SK-N-SH (cell line): ENCODE measurements around the gene NDUFB11. TPM values are rescaled to one million over a fixed set of nuclear protein-coding genes. Genes with fewer than 3 reads are reported as not detected.

Experiments
- CTCF ChIA-PET: fragments of 300-600, 350-600 bp; formaldehyde crosslinking; extraction: SDS; loops from one replicate; lab custom pipeline; 2021; lab: Yijun Ruan, JAX
- POLR2A ChIA-PET: fragments of 350-600 bp; sonication (Branson Sonifier 250); formaldehyde crosslinking; extraction: SDS; loops from one replicate; lab custom pipeline; 2020; ENCODE audit warnings: antibody characterized with exemption, inconsistent platforms; lab: Yijun Ruan, JAX
- DNase-seq: peaks from one replicate; pipeline ENCODE4 v3.0.0; 2012
- H2AFZ ChIP-seq: fragments of 200-600 bp; sonication (generic); 2 replicates; pipeline ENCODE4 v1.8.1; 2016; ENCODE audit warnings: antibody characterized with exemption, mild to moderate bottlenecking, low read depth
- H3F3A ChIP-seq: fragments of 200-600 bp; sonication (generic); replicated peaks from 2 replicates; pipeline ENCODE3; 2016; ENCODE audit warnings: antibody characterized with exemption, mild to moderate bottlenecking; ENCODE audit not compliant: insufficient read depth
- H3K27ac ChIP-seq, 2 experiments: fragments of 200-500 bp in 1 of 2; fragments of 200-600 bp in 1 of 2; sonication (Bioruptor generic) in 1 of 2; sonication (generic), shearing (Covaris generic) in 1 of 2; 2 replicates each; pipeline versions ENCODE4 v1.5.1 to v1.6.1; 2014 to 2016; ENCODE audit warnings: low read depth in 2 of 2, inconsistent platforms in 1 of 2, low read length in 1 of 2, mild to moderate bottlenecking in 1 of 2, mixed read lengths in 1 of 2
- H3K27me3 ChIP-seq: fragments of 200-600 bp; sonication (generic), shearing (Covaris generic); 2 replicates; pipeline ENCODE4 v1.6.1; 2016; ENCODE audit warnings: mixed run types; ENCODE audit not compliant: insufficient read depth
- H3K36me3 ChIP-seq, 2 experiments: fragments of 200-500 bp in 1 of 2; fragments of 200-600 bp in 1 of 2; sonication (Bioruptor generic) in 1 of 2; sonication (generic) in 1 of 2; replicated peaks in 1 of 2; 2 replicates each; pipeline versions ENCODE3 to v1.5.1; 2014 to 2016; ENCODE audit warnings: low read length in 1 of 2, mild to moderate bottlenecking in 1 of 2; ENCODE audit not compliant: insufficient read depth in 2 of 2, control insufficient read depth in 1 of 2
- H3K4me1 ChIP-seq, 2 experiments: fragments of 200-500 bp in 1 of 2; fragments of 200-600 bp in 1 of 2; sonication (Bioruptor generic) in 1 of 2; sonication (generic), shearing (Covaris generic) in 1 of 2; 2 replicates each; pipeline versions ENCODE4 v1.5.1 to v1.6.1; 2014 to 2016; ENCODE audit warnings: low read depth in 1 of 2, low read length in 1 of 2, mixed run types in 1 of 2; ENCODE audit not compliant: insufficient read depth in 2 of 2, control insufficient read depth in 1 of 2
- H3K4me2 ChIP-seq: fragments of 200-600 bp; sonication (generic), shearing (Covaris generic); 2 replicates; pipeline ENCODE4 v1.6.1; 2017; ENCODE audit warnings: mixed run types
- H3K4me3 ChIP-seq, 2 experiments: fragments of 200-500 bp in 1 of 2; fragments of 200-600 bp in 1 of 2; sonication (Bioruptor generic) in 1 of 2; sonication (generic), shearing (Covaris generic) in 1 of 2; 2 replicates each; pipeline versions ENCODE4 v1.5.1 to v1.8.1; 2014 to 2016; ENCODE audit warnings: low read depth in 2 of 2, inconsistent platforms in 1 of 2, low read length in 1 of 2, mild to moderate bottlenecking in 1 of 2, mixed read lengths in 1 of 2, moderate library complexity in 1 of 2
- H3K79me2 ChIP-seq: fragments of 200-600 bp; sonication (generic); 2 replicates; pipeline ENCODE4 v1.8.1; 2017; ENCODE audit warnings: mild to moderate bottlenecking; ENCODE audit not compliant: insufficient read depth
- H3K9ac ChIP-seq: fragments of 200-600 bp; sonication (generic); 2 replicates; pipeline ENCODE4 v1.6.1; 2017; ENCODE audit warnings: mixed run types
- H3K9me2 ChIP-seq: fragments of 200-600 bp; sonication (generic); 2 replicates; pipeline ENCODE4 v1.6.1; 2017; ENCODE audit warnings: mixed run types
- H3K9me3 ChIP-seq: fragments of 200-600 bp; sonication (generic); 2 replicates; pipeline ENCODE4 v1.6.1; 2017; ENCODE audit warnings: mixed run types, mild to moderate bottlenecking, moderate library complexity
- H4K20me1 ChIP-seq: fragments of 200-600 bp; sonication (generic); 2 replicates; pipeline ENCODE4 v1.6.1; 2017; ENCODE audit warnings: mild to moderate bottlenecking, mixed run types; ENCODE audit not compliant: insufficient read depth
- CHD2 ChIP-seq: fragments of 150-350 bp; IDR thresholded peaks from 2 replicates; pipeline ENCODE4 v1.6.1; 2018; ENCODE audit warnings: low read length; ENCODE audit not compliant: partially characterized antibody
- MEF2A ChIP-seq: IDR thresholded peaks from 2 replicates; pipeline ENCODE4 v1.4.0; 2012; ENCODE audit warnings: low read depth, borderline replicate concordance
- POLR2AphosphoS5 ChIP-seq: IDR thresholded peaks from 2 replicates; pipeline ENCODE4 v1.6.1; 2012; ENCODE audit warnings: low read depth, low read length
- RAD21 ChIP-seq: IDR thresholded peaks from 2 replicates; pipeline ENCODE4 v1.6.1; 2012; ENCODE audit warnings: mild to moderate bottlenecking, low read length
- RCOR1 ChIP-seq: fragments of 150-350 bp; IDR thresholded peaks from 2 replicates; pipeline ENCODE4 v1.6.1; 2017; ENCODE audit warnings: antibody characterized with exemption, low read length
- RFX5 ChIP-seq: IDR thresholded peaks from 2 replicates; pipeline ENCODE4 v1.6.1; 2012; ENCODE audit warnings: mild to moderate bottlenecking, improper control_type of control experiment, low read length
- SIN3A ChIP-seq: IDR thresholded peaks from 2 replicates; pipeline ENCODE4 v1.6.1; 2012; ENCODE audit warnings: low read depth, mild to moderate bottlenecking, low read length, moderate library complexity, borderline replicate concordance
- SMC3 ChIP-seq: IDR thresholded peaks from 2 replicates; pipeline ENCODE4 v1.6.1; 2012; ENCODE audit warnings: low read depth, low read length, improper control_type of control experiment
- TCF12 ChIP-seq: IDR thresholded peaks from 2 replicates; pipeline ENCODE4 v1.4.0; 2012
- TEAD4 ChIP-seq: IDR thresholded peaks from 2 replicates; pipeline ENCODE4 v1.4.0; 2012; ENCODE audit warnings: mild to moderate bottlenecking, borderline replicate concordance; ENCODE audit not compliant: insufficient read depth
- YY1 ChIP-seq: IDR thresholded peaks from 2 replicates; pipeline ENCODE4 v1.4.0; 2012; ENCODE audit warnings: low read depth, mild to moderate bottlenecking
- WGBS: methylation state at CpG from one replicate; pipeline ENCODE4 v1.1.6; 2017; ENCODE audit warnings: low lambda C conversion rate; 5-methylcytosine and 5-hydroxymethylcytosine counted together
- polyA plus RNA-seq, 3 experiments: library from polyadenylated mRNA; depleted of rRNA; stranded (reverse); fragments of >200 nt; gene quantifications; 2 replicates each; pipeline ENCODE4 v1.2.3, GENCODE V29; 2012
- TF ChIP-seq, protein P1 (sequence below): IDR thresholded peaks from 2 replicates; pipeline ENCODE4 v1.4.0; 2012; ENCODE audit warnings: low read depth, borderline replicate concordance
- TF ChIP-seq, protein P2 (sequence below): IDR thresholded peaks from 2 replicates; pipeline ENCODE4 v1.4.0; 2012; ENCODE audit warnings: low read depth
- TF ChIP-seq, protein P3 (sequence below): IDR thresholded peaks from 2 replicates; pipeline ENCODE4 v1.4.0; 2012; ENCODE audit warnings: low read depth, borderline replicate concordance
- TF ChIP-seq, protein P4 (sequence below): fragments of 150-350 bp; IDR thresholded peaks from 2 replicates; pipeline ENCODE4 v1.6.1; 2016; ENCODE audit warnings: mild to moderate bottlenecking, low read depth, low read length
- TF ChIP-seq, protein P5 (sequence below): fragments of 200-600 bp; sonication (generic); IDR thresholded peaks from 2 replicates; pipeline ENCODE4 v1.6.1; 2017; ENCODE audit warnings: antibody characterized with exemption, mild to moderate bottlenecking, moderate library complexity

The NDUFB11 gene
- polyA plus RNA-seq, 1 of the 3 experiments (the other 2 are of a cell fraction) = 107 TPM

DNA sequence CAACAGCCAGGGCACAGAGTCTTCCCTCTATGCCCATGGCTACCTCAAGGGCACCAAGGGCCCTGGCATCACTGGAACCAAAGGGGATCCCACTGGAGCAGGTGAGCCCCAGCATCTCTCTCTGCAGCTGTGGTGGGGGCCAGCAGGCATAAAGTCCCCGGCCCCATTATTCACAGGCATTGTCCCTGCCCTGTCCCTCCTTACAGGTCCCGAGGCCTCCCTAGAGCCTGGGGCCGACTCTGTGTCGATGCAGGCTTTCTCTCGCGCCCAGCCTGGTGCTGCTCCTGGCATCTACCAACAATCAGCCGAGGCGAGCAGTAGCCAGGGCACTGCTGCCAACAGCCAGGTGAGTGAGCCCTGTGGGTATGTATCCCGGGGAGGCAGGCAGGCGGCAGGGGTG, 36.8 kb upstream of the NDUFB11 start:
- CTCF ChIA-PET = interaction anchor here (1.0 kb wide), 1 partner anchor 342 kb away, joined by 3 read pairs; no protein-coding TSS in a partner anchor
- H3K27me3 ChIP-seq = peaks cover 38% of the 10 kb centered on the region; the same call in 1 of the 2 replicates
- WGBS = 62% methylated on average over 4 of the region's 10 CpGs
- H3K4me1 ChIP-seq = no peaks in the 10 kb centered on the region
- H3K27ac ChIP-seq = no peak overlapping the region
- H3K9me2 ChIP-seq = no peaks in the 10 kb centered on the region
- TF ChIP-seq, protein P1, sequence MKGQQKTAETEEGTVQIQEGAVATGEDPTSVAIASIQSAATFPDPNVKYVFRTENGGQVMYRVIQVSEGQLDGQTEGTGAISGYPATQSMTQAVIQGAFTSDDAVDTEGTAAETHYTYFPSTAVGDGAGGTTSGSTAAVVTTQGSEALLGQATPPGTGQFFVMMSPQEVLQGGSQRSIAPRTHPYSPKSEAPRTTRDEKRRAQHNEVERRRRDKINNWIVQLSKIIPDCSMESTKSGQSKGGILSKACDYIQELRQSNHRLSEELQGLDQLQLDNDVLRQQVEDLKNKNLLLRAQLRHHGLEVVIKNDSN = no peak
- TF ChIP-seq, protein P2, sequence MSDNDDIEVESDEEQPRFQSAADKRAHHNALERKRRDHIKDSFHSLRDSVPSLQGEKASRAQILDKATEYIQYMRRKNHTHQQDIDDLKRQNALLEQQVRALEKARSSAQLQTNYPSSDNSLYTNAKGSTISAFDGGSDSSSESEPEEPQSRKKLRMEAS = no peak
- no peak for TF ChIP-seq CHD2
- TF ChIP-seq MEF2A = no peak
- TF ChIP-seq TEAD4 = no peak
- TF ChIP-seq SMC3 = no peak
- TF ChIP-seq, protein P3, sequence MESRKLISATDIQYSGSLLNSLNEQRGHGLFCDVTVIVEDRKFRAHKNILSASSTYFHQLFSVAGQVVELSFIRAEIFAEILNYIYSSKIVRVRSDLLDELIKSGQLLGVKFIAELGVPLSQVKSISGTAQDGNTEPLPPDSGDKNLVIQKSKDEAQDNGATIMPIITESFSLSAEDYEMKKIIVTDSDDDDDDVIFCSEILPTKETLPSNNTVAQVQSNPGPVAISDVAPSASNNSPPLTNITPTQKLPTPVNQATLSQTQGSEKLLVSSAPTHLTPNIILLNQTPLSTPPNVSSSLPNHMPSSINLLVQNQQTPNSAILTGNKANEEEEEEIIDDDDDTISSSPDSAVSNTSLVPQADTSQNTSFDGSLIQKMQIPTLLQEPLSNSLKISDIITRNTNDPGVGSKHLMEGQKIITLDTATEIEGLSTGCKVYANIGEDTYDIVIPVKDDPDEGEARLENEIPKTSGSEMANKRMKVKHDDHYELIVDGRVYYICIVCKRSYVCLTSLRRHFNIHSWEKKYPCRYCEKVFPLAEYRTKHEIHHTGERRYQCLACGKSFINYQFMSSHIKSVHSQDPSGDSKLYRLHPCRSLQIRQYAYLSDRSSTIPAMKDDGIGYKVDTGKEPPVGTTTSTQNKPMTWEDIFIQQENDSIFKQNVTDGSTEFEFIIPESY = no peak
- TF ChIP-seq POLR2AphosphoS5 = no peak
- no peak for TF ChIP-seq SIN3A
- no peak for TF ChIP-seq RCOR1
- TF ChIP-seq, protein P4, sequence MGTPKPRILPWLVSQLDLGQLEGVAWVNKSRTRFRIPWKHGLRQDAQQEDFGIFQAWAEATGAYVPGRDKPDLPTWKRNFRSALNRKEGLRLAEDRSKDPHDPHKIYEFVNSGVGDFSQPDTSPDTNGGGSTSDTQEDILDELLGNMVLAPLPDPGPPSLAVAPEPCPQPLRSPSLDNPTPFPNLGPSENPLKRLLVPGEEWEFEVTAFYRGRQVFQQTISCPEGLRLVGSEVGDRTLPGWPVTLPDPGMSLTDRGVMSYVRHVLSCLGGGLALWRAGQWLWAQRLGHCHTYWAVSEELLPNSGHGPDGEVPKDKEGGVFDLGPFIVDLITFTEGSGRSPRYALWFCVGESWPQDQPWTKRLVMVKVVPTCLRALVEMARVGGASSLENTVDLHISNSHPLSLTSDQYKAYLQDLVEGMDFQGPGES = no peak
- TF ChIP-seq YY1 = no peak
- TF ChIP-seq RFX5 = no peak
- no peak for TF ChIP-seq RAD21
- TF ChIP-seq, protein P5, sequence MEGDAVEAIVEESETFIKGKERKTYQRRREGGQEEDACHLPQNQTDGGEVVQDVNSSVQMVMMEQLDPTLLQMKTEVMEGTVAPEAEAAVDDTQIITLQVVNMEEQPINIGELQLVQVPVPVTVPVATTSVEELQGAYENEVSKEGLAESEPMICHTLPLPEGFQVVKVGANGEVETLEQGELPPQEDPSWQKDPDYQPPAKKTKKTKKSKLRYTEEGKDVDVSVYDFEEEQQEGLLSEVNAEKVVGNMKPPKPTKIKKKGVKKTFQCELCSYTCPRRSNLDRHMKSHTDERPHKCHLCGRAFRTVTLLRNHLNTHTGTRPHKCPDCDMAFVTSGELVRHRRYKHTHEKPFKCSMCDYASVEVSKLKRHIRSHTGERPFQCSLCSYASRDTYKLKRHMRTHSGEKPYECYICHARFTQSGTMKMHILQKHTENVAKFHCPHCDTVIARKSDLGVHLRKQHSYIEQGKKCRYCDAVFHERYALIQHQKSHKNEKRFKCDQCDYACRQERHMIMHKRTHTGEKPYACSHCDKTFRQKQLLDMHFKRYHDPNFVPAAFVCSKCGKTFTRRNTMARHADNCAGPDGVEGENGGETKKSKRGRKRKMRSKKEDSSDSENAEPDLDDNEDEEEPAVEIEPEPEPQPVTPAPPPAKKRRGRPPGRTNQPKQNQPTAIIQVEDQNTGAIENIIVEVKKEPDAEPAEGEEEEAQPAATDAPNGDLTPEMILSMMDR = no peak
- TF ChIP-seq TCF12 = no peak
- TF ChIP-seq, all 33 proteins: peak for 0
- H3K9ac ChIP-seq = no peak overlapping the region
- no peak overlapping the region; a peak in 1 of 4 replicates for H3K4me3 ChIP-seq
- H3K36me3 ChIP-seq = peaks cover 0 to 21% of the 10 kb centered on the region in 2 experiments
- no peaks in the 10 kb centered on the region for H3F3A ChIP-seq
- H3K9me3 ChIP-seq = no peaks in the 10 kb centered on the region
- no peak overlapping the region for H2AFZ ChIP-seq
- no peaks in the 10 kb centered on the region for H3K79me2 ChIP-seq
- no peak for DNase-seq
- no peak overlapping the region for H3K4me2 ChIP-seq
- H4K20me1 ChIP-seq = no peaks in the 10 kb centered on the region
- POLR2A ChIA-PET = no interaction called here
